Forelimb muscle (tissue), 1 donor: ENCODE data around the gene NPIPB6. TPM values are rescaled to one million over a fixed set of nuclear protein-coding genes. Genes with fewer than 3 reads are reported as not detected.
"Not testable (repeated sequence)": the region's sequence is repeated elsewhere in the genome, so short reads cannot be mapped to it uniquely, and the experiment has no call there.

Experiments
- DNase-seq: peaks from one replicate; pipeline ENCODE4 v3.0.0-alpha.2; 2013; ENCODE audit warnings: low read depth
- polyA plus RNA-seq: library from polyadenylated mRNA; unstranded; fragments of 120-200 nt; gene quantifications from one replicate; pipeline ENCODE4 v1.2.1, GENCODE V29; 2013; ENCODE audit not compliant: insufficient read length

The NPIPB6 gene
- 2.0 TPM for polyA plus RNA-seq

DNA sequence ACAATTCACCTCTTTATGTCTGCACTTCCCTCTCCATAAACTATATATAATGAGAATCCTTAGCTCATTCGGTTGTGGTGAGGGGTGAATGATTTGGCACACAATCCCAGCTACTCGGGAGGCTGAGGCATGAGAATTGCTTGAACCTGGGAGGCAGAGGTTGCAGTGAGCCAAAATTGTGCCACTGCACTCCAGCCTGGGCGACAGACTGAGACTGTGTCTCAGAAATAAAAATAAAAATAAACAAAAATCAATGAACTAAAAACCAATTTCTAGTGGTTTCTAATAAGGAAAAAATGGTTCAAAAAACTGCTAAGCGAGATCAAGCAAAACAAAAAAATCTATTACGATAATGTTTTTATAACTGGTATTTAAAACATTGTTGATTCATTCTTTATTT is at the start of gene NPIPB6:
Gene NPIPB6 (minus strand): TSS at position 101 of the 400 bp plus-strand sequence. CDS start 686 bp downstream, outside the sequence.
- DNase-seq: not testable (repeated sequence)

GRCh38 chr16:28403220-28404072 is 40.1 kb upstream of the NPIPB6 start, which contains the start of gene EIF3CL:
Gene EIF3CL, minus strand, starts transcription at chr16:28403841. Its CDS starts 223 bp downstream, at chr16:28403618.
- DNase-seq: not testable (repeated sequence)

- not testable (repeated sequence) for DNase-seq
These were observed 28.7 kb upstream of the NPIPB6 start for GRCh38 chr16:28392054-28392453.

DNA sequence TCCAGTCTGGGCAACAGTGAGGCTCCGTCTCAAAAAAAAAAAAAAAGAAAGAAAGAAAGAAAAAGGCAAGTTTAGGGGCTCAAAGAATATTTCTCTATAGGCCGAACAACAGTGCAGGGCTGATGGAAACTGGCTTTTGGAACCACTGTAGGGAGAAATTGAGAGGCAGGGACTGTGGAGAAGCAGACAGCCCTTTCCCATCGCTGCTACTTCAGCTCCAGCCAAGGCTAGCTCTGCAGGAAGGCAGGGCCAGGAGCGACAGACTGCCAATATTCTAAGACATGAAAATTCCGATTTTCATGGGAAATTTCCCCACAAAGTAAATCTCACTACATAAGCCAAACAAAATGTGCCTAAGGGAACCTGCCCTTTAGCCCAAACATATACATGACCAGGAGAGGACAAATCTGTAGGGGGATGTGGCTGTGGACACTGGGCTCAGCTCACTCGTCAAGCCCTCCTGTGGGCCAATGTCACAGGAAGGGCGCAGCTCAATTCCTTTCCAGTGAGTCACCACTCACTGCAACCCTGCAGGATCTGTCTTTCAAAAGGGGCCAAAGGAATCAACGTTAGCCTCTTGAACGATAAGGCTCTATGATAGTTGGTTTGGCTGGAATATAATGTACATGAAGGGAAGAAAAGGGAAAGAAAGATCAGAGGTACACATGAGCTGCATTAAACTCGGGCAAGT is 19.0 kb upstream of the NPIPB6 start:
- not testable (repeated sequence) for DNase-seq

DNA sequence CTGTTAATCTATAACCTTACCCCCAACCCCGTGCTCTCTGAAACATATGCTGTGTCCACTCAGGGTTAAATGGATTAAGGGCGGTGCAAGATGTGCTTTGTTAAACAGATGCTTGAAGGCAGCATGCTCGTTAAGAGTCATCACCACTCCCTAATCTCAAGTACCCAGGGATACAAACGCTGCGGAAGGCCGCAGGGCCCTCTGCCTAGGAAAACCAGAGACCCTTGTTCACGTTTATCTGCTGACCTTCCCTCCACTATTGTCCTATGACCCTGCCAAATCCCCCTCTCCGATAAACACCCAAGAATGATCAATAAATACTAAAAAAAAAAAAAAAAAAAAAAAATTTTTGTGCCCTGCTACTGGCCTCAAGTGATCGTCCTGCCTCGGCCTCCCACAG is 14.5 kb upstream of the NPIPB6 start:
- DNase-seq: not testable (repeated sequence)

DNA sequence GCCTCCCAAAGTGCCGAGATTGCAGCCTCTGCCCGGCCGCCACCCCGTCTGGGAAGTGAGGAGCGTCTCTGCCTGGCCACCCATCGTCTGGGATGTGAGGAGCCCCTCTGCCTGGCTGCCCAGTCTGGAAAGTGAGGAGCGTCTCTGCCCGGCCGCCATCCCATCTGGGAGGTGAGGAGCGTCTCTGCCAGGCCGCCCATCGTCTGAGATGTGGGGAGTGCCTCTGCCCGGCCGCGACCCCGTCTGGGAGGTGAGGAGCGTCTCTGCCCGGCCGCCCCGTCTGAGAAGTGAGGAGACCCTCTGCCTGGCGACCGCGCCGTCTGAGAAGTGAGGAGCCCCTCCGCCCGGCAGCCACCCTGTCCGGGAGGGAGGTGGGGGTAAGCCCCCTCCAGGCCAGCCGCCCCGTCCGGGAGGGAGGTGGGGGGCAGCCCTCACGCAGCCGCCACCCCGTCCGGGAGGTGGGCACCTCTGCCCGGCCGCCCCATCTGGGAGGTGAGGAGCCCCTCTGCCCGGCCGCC is 13.9 kb upstream of the NPIPB6 start:
- DNase-seq: not testable (repeated sequence)

GRCh38 chr16:28375115-28375514 is 11.8 kb upstream of the NPIPB6 start:
- DNase-seq: not testable (repeated sequence)

- DNase-seq: not testable (repeated sequence)
These were observed 11.0 kb upstream of the NPIPB6 start for GRCh38 chr16:28374281-28374680.

DNA sequence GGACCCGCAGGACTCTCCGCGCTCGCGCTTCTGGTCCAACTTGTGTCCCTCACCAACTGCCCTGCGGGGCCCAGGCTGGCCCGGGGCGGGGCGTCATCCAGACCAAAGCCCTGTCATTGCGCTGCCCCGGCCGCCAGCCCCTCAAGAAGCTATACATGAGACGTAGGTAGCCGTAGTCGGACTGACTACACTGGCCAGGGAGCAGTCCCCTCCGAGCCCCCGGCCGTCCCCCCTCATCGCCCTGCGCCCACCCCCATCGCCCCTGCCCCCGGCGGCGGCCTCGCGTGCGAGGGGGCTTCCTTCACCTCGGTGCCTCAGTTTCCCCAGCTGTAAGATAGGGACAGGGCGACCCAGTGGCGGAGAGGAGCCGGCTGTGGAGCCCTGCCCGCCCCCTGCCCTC is 4.6 kb upstream of the NPIPB6 start:
- DNase-seq: not testable (repeated sequence)

DNA sequence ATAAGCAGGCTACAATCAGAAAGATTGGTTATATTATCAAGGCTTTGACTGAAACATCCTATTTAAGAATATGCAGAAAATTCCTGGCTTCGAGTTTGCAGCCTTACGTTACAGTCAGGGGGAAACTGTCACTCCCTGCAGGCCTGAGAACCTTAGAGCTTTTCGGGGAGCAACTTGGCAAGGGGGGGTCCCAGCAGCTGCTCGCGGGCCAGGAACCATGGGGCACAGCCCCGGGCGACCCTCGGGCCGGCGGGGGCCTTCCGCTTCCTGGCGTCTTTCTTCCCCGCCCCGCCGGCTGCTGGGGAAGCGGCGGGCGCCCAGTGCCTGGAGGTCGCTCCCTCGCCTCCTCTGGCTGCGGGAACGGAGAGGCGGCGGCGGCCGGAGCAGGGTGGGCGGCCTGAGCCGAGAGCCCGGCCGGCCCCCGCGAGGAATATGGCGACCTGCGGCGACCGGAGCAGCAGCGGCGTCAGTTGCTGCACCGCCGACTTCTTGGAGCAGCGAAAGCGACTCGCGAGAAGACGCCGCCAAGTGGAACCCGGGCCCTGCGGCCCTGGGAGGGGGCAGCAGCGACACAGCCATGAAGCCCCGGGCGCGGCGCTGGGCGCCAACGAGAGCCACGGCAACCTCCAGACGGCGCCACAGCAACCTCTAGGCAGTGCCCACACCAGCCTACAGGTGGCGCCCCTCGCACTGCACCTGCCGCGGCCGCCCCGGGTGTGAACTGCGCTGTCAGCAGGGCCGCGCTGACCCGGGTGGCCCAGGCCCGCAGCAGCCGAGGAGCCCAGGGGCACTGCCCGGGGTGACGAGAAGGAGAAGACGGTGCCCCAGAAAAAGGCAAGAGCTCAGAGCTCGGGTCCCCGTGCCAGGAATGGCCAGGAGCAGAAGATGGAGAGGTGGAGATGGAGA is 1.2 kb upstream of the NPIPB6 start:
- not testable (repeated sequence) for DNase-seq

GRCh38 chr16:28362600-28362999 is 708 bp downstream of the NPIPB6 start:
- DNase-seq: not testable (repeated sequence)

DNA sequence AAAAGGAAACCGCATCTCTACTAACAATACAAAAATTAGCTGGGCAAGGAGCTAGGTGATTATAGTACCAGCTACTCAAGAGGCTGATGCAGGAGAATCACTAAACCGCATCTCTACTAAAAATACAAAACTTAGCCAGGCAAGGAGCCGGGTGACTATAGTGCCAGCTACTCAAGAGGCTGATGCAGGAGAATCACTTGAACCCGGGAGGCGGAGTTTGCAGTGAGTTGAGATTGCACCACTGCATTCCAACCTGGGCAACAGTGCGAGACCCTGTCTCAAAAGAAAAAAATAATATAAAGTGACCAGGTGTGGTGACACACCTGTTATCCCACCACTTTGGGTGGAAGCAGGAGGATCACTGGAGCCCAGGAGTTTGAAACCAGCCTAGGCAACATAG is 25.1 kb downstream of the NPIPB6 start:
- not testable (repeated sequence) for DNase-seq

GRCh38 chr16:28336940-28337710 is 26.2 kb downstream of the NPIPB6 start:
- DNase-seq: not testable (repeated sequence)

DNA sequence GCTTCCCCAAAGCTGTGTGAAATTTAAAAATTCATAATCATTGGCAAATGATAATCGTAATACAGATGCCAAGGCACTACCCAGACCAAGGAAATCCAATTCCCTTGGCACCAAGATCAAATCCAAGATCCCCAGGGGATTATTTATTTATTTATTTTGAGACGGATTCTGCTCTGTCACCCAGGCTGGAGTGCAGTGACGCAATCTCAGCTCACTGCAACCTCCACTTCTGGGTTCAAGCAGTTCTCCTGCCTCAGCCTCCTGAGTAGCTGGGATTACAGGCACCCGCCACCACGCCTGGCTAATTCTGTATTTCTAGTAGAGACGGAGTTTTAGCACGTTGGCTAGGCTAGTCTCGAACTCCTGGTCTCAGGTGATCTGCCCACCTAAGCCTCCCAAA is 27.6 kb downstream of the NPIPB6 start:
- not testable (repeated sequence) for DNase-seq

DNA sequence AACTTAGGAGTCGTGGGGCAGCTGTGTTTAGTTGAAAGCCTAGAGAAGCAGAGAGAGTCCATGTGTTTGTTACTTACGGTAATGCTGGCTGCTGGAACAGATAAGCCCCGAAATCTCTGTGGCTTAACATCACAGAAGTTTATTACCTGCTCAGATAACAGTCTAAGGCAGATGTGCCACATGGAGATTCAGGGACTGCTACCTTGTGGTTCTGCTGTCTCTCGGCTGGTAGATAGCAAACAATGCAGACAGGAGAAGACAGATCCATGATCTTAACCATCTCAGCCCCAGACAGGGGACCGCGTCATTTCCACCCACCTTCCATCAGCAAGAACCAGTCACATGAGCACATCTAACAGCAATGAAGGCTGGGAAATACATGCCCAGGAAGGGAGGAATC is 30.7 kb downstream of the NPIPB6 start:
- not testable (repeated sequence) for DNase-seq

GRCh38 chr16:28330981-28331380 is 32.3 kb downstream of the NPIPB6 start:
- not testable (repeated sequence) for DNase-seq

GRCh38 chr16:28330232-28330631 is 33.1 kb downstream of the NPIPB6 start:
- not testable (repeated sequence) for DNase-seq

DNA sequence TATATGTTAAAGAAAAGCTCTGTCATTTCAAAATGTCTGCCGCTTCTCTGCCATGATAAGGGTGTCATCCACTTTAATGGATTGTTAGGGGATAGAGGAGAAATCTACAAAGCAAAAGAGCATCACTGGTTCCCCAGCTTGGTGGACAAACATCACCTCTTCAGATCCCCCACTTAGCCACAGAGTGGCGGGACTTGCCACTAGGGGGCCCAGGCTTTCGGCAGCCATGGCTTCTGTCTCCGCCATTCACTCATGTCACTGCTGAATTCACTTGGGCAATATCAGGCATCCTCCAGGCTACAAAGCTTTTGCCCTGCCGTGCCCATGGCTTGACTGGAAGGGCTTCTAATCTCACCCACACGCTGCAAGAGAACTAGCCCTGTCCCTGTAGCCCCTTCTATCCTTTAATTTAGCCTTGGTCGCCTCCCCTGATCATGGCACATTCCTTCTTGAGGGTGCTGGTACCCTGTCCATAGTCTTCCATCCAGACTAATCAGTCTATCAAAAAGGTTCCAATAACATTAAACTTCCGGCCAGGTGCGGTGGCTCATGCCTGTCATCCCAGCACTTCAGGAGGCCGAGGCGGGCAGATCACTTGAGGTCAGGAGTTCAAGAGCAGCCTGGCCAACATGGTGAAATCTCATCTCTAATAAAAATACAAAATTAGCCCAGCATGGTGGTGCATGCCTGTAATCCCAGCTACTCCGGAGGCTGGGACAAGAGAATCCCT is 36.3 kb downstream of the NPIPB6 start:
- DNase-seq: no peak

- no peak for DNase-seq
These were observed 38.4 kb downstream of the NPIPB6 start for GRCh38 chr16:28324887-28325279.
